Measurements from ENCODE around the gene SIDT2.
"Not testable (repeated sequence)": the region's sequence is repeated elsewhere in the genome, so short reads cannot be mapped to it uniquely, and the experiment has no call there.

The SIDT2 gene

GRCh38 chr11:117172724-117173421 lies 5.7 kb upstream of the SIDT2 start:
- DNase-seq = no peak

GRCh38 chr11:117175104-117175503 lies 3.4 kb upstream of the SIDT2 start:
- no peak for DNase-seq

- DNase-seq = no peak
Observed at GRCh38 chr11:117175781-117176180, 2.8 kb upstream of the SIDT2 start.

GRCh38 chr11:117176186-117176585 lies 2.4 kb upstream of the SIDT2 start:
- no peak for DNase-seq

- DNase-seq = no peak
Observed at GRCh38 chr11:117177534-117178209, 871 bp upstream of the SIDT2 start.

- DNase-seq = no peak
Observed at GRCh38 chr11:117179048-117179999, 781 bp downstream of the SIDT2 start.

- no peak for DNase-seq
Observed at GRCh38 chr11:117180020-117180419, 1.5 kb downstream of the SIDT2 start.

GRCh38 chr11:117180661-117181585 lies 2.4 kb downstream of the SIDT2 start:
- peak; percentile 64 for DNase-seq

GRCh38 chr11:117181586-117182550 lies 3.3 kb downstream of the SIDT2 start:
- DNase-seq = no peak

- DNase-seq = no peak
Observed at GRCh38 chr11:117182551-117182935, 4.0 kb downstream of the SIDT2 start.

- not testable (repeated sequence) for DNase-seq
Observed at GRCh38 chr11:117183178-117183577, 4.6 kb downstream of the SIDT2 start.

- no peak for DNase-seq
Observed at GRCh38 chr11:117183724-117184349, 5.3 kb downstream of the SIDT2 start.

- DNase-seq = no peak
Observed at GRCh38 chr11:117185736-117186430, 7.3 kb downstream of the SIDT2 start.

GRCh38 chr11:117186431-117186761 lies 7.9 kb downstream of the SIDT2 start:
- DNase-seq = no peak

GRCh38 chr11:117187007-117187406 lies 8.5 kb downstream of the SIDT2 start:
- DNase-seq = no peak

- no peak for DNase-seq
Observed at GRCh38 chr11:117187428-117187798, 8.9 kb downstream of the SIDT2 start.

GRCh38 chr11:117187799-117188481 lies 9.4 kb downstream of the SIDT2 start:
- no peak for DNase-seq

GRCh38 chr11:117188620-117189081 lies 10.1 kb downstream of the SIDT2 start:
- no peak for DNase-seq

GRCh38 chr11:117189191-117189940 lies 10.8 kb downstream of the SIDT2 start:
- no peak for DNase-seq

Data from NCI-H1092 (cell line).